Endometrium (tissue), 2 donors: Measurements from ENCODE around the gene CHMP6.
"Not testable (repeated sequence)": the region's sequence is repeated elsewhere in the genome, so short reads cannot be mapped to it uniquely, and the experiment has no call there.

Experiments
- FAIRE-seq: peaks from 2 replicates; lab custom pipeline; 2012; peaks lifted over from hg19 to GRCh38; lab: Jason Lieb, UNC
- donor health status: control.
- donor health status: control.

Gene CHMP6

GRCh38 chr17:81011951-81012350, 20.3 kb downstream of the CHMP6 start:
- no peak for FAIRE-seq

GRCh38 chr17:81012574-81013447, 21.2 kb downstream of the CHMP6 start:
- FAIRE-seq = no peak

GRCh38 chr17:81013642-81014041, 22.0 kb downstream of the CHMP6 start:
- FAIRE-seq = no peak

- no peak for FAIRE-seq
Measured at GRCh38 chr17:81015136-81015535, 23.5 kb downstream of the CHMP6 start.

- FAIRE-seq = no peak
Measured at GRCh38 chr17:81016575-81016974, 24.9 kb downstream of the CHMP6 start.

GRCh38 chr17:81017330-81017729, 25.7 kb downstream of the CHMP6 start:
- not testable (repeated sequence) for FAIRE-seq

- no peak for FAIRE-seq
Measured at GRCh38 chr17:81018044-81018802, 26.6 kb downstream of the CHMP6 start.

- FAIRE-seq = no peak
Measured at GRCh38 chr17:81019563-81020442, 28.2 kb downstream of the CHMP6 start.

- no peak for FAIRE-seq
Measured at GRCh38 chr17:81020443-81020766, 28.8 kb downstream of the CHMP6 start.

GRCh38 chr17:81020767-81021497, 29.3 kb downstream of the CHMP6 start:
- FAIRE-seq = no peak

- FAIRE-seq = no peak
Measured at GRCh38 chr17:81021531-81022343, 30.1 kb downstream of the CHMP6 start.

GRCh38 chr17:81022344-81022676, 30.7 kb downstream of the CHMP6 start:
- no peak for FAIRE-seq

- no peak for FAIRE-seq
Measured at GRCh38 chr17:81025065-81025740, 33.6 kb downstream of the CHMP6 start.

- FAIRE-seq = no peak
Measured at GRCh38 chr17:81025741-81026129, 34.1 kb downstream of the CHMP6 start.

GRCh38 chr17:81026266-81027036, 34.8 kb downstream of the CHMP6 start:
- no peak for FAIRE-seq

- no peak for FAIRE-seq
Measured at GRCh38 chr17:81027038-81027437, 35.4 kb downstream of the CHMP6 start.

- no peak for FAIRE-seq
Measured at GRCh38 chr17:81027591-81028505, 36.2 kb downstream of the CHMP6 start.

GRCh38 chr17:81028506-81028858, 36.8 kb downstream of the CHMP6 start:
- no peak for FAIRE-seq

GRCh38 chr17:81029859-81030258, 38.2 kb downstream of the CHMP6 start:
- FAIRE-seq = no peak
